Endothelial cell (in vitro differentiated cells): ENCODE results near the gene ZBTB20. TPM values are rescaled to one million over a fixed set of nuclear protein-coding genes. Genes with fewer than 3 reads are reported as not detected.

ENCODE experiments used
- DNase-seq: peaks from one replicate; pipeline ENCODE4 v3.0.0; 2021; ENCODE audit warnings: low spot score
- H3K27ac Mint-ChIP-seq: one replicate; pipeline ENCODE4 v1.8.0; 2021; ENCODE audit warnings: mixed read lengths, inconsistent platforms; ENCODE audit not compliant: unreplicated experiment
- H3K27me3 Mint-ChIP-seq: one replicate; pipeline ENCODE4 v1.8.0; 2021; ENCODE audit warnings: mild to moderate bottlenecking, moderate library complexity, mixed read lengths, inconsistent platforms; ENCODE audit not compliant: unreplicated experiment
- H3K36me3 Mint-ChIP-seq: one replicate; pipeline ENCODE4 v1.8.0; 2021; ENCODE audit warnings: mild to moderate bottlenecking, low read depth, mixed read lengths, inconsistent platforms; ENCODE audit not compliant: unreplicated experiment
- H3K4me1 Mint-ChIP-seq: one replicate; pipeline ENCODE4 v1.8.0; 2021; ENCODE audit warnings: mild to moderate bottlenecking, mixed read lengths, inconsistent platforms; ENCODE audit not compliant: unreplicated experiment
- H3K4me3 Mint-ChIP-seq: one replicate; pipeline ENCODE4 v1.8.0; 2021; ENCODE audit warnings: mild to moderate bottlenecking, mixed read lengths, inconsistent platforms; ENCODE audit not compliant: unreplicated experiment
- H3K9me3 Mint-ChIP-seq: one replicate; pipeline ENCODE4 v1.8.0; 2021; ENCODE audit warnings: mixed read lengths, inconsistent platforms; ENCODE audit not compliant: unreplicated experiment
- CTCF ChIP-seq: fragments of 200-600 bp; sonication (generic); IDR thresholded peaks from one replicate; pipeline ENCODE4 v1.5.0; 2021; ENCODE audit warnings: antibody characterized with exemption; ENCODE audit not compliant: unreplicated experiment
- total RNA-seq: library from RNA; stranded (reverse); fragmentation: NEBNext Ultra II Directional; extraction: Animal tissue kit (Norgen Biotek cat#: 25700); gene quantifications from one replicate; pipeline ENCODE4 v1.2.1, GENCODE V29; 2021; ENCODE audit not compliant: unreplicated experiment

The ZBTB20 gene
- total RNA-seq, 1 donor from 2014 or later = 4.2 TPM

GRCh38 chr3:115040246-115040645, 106.8 kb downstream of the ZBTB20 start:
- Mint-ChIP-seq H3K27ac (no peak overlapping the region), H3K4me3 (no peak overlapping the region), H3K36me3 (no peaks in the 10 kb centered on the region), H3K9me3 (no peaks in the 10 kb centered on the region), H3K4me1 (no peaks in the 10 kb centered on the region), H3K27me3 (no peaks in the 10 kb centered on the region)
- DNase-seq = no peak
- TF ChIP-seq CTCF = no peak

GRCh38 chr3:115038817-115039216, 108.3 kb downstream of the ZBTB20 start:
- Mint-ChIP-seq H3K36me3 (no peaks in the 10 kb centered on the region), H3K27me3 (no peaks in the 10 kb centered on the region), H3K4me1 (no peaks in the 10 kb centered on the region), H3K4me3 (no peak overlapping the region), H3K9me3 (no peaks in the 10 kb centered on the region), H3K27ac (no peak overlapping the region)
- TF ChIP-seq CTCF = no peak
- DNase-seq = no peak

GRCh38 chr3:115022835-115023398, 124.2 kb downstream of the ZBTB20 start:
- no peaks in the 10 kb centered on the region for H3K27me3 Mint-ChIP-seq
- no peaks in the 10 kb centered on the region for H3K9me3 Mint-ChIP-seq
- no peak for DNase-seq

GRCh38 chr3:115022199-115022598, 124.9 kb downstream of the ZBTB20 start:
- H3K9me3 Mint-ChIP-seq = no peaks in the 10 kb centered on the region
- no peak overlapping the region for H3K4me3 Mint-ChIP-seq
- no peaks in the 10 kb centered on the region for H3K27me3 Mint-ChIP-seq
- no peaks in the 10 kb centered on the region for H3K4me1 Mint-ChIP-seq
- no peak overlapping the region for H3K27ac Mint-ChIP-seq
- no peak for DNase-seq
- no peaks in the 10 kb centered on the region for H3K36me3 Mint-ChIP-seq
- no peak for TF ChIP-seq CTCF

More at GRCh38 chr3:115022835-115023398, 124.2 kb downstream of the ZBTB20 start:
- Mint-ChIP-seq H3K4me1 (no peaks in the 10 kb centered on the region), H3K36me3 (no peaks in the 10 kb centered on the region), H3K4me3 (no peak overlapping the region), H3K27ac (no peak overlapping the region)
- TF ChIP-seq CTCF = no peak

GRCh38 chr3:115021061-115021460, 126.0 kb downstream of the ZBTB20 start:
- no peak for DNase-seq
- Mint-ChIP-seq H3K4me3 (no peak overlapping the region), H3K27ac (no peak overlapping the region), H3K4me1 (no peaks in the 10 kb centered on the region), H3K9me3 (no peaks in the 10 kb centered on the region), H3K27me3 (no peaks in the 10 kb centered on the region), H3K36me3 (no peaks in the 10 kb centered on the region)
- no peak for TF ChIP-seq CTCF
